H9 (cell line): ENCODE data around the gene PHKA2. TPM values are rescaled to one million over a fixed set of nuclear protein-coding genes. Genes with fewer than 3 reads are reported as not detected.
"Not testable (repeated sequence)": the region's sequence is repeated elsewhere in the genome, so short reads cannot be mapped to it uniquely, and the experiment has no call there.

Source experiments
- DNase-seq: peaks from one replicate; pipeline ENCODE4 v3.0.0-alpha.2; 2017
- H2AFZ ChIP-seq: one replicate; pipeline ENCODE4 v1.6.1; 2013; ENCODE audit warnings: mild to moderate bottlenecking, low read length, control low read depth, moderate library complexity
- H2AK5ac ChIP-seq: 2 replicates; pipeline ENCODE4 v1.6.1; 2013; ENCODE audit warnings: low read length, control low read depth, mixed read lengths; ENCODE audit not compliant: insufficient read length
- H2BK120ac ChIP-seq: one replicate; pipeline ENCODE4 v1.6.1; 2013; ENCODE audit warnings: low read depth, mild to moderate bottlenecking, low read length, control low read depth, inconsistent platforms; ENCODE audit not compliant: poor library complexity, severe bottlenecking
- H2BK12ac ChIP-seq: 2 replicates; pipeline ENCODE4 v1.6.1; 2013; ENCODE audit warnings: low read length, control low read depth, mixed read lengths, low read depth; ENCODE audit not compliant: insufficient read length
- H2BK15ac ChIP-seq: 2 replicates; pipeline ENCODE4 v1.6.1; 2013; ENCODE audit warnings: low read depth, low read length, control low read depth
- H2BK20ac ChIP-seq: one replicate; pipeline ENCODE4 v1.6.1; 2013; ENCODE audit warnings: low read depth, mild to moderate bottlenecking, low read length, control low read depth, inconsistent platforms; ENCODE audit not compliant: poor library complexity, severe bottlenecking
- H2BK5ac ChIP-seq: 2 replicates; pipeline ENCODE4 v1.6.1; 2013; ENCODE audit warnings: low read length, control low read depth, mixed read lengths; ENCODE audit not compliant: insufficient read length
- H3K14ac ChIP-seq: 2 replicates; pipeline ENCODE4 v1.6.1; 2013; ENCODE audit warnings: low read length, control low read depth; ENCODE audit not compliant: insufficient read depth
- H3K18ac ChIP-seq: 2 replicates; pipeline ENCODE4 v1.6.1; 2013; ENCODE audit warnings: low read depth, mild to moderate bottlenecking, mixed read lengths, low read length, control low read depth; ENCODE audit not compliant: insufficient read length
- H3K23ac ChIP-seq: 2 replicates; pipeline ENCODE4 v1.6.1; 2013; ENCODE audit warnings: low read length, control low read depth, mixed read lengths, low read depth; ENCODE audit not compliant: insufficient read length
- H3K23me2 ChIP-seq: 2 replicates; pipeline ENCODE4 v1.6.1; 2013; ENCODE audit warnings: low read depth, mild to moderate bottlenecking, mixed read lengths, low read length, control low read depth; ENCODE audit not compliant: insufficient read length, poor library complexity, severe bottlenecking
- H3K27ac ChIP-seq: 2 replicates; pipeline ENCODE4 v1.5.1; 2013; ENCODE audit warnings: low read length, control low read depth, mixed read lengths, low read depth; ENCODE audit not compliant: insufficient read length
- H3K27me3 ChIP-seq: 2 replicates; pipeline ENCODE4 v1.6.1; 2013; ENCODE audit warnings: low read length, control low read depth, inconsistent platforms; ENCODE audit not compliant: insufficient read depth
- H3K4ac ChIP-seq: 2 replicates; pipeline ENCODE4 v1.6.1; 2013; ENCODE audit warnings: low read depth, mild to moderate bottlenecking, control low read depth, inconsistent platforms, low read length, moderate library complexity
- H3K4me1 ChIP-seq: 2 replicates; pipeline ENCODE4 v1.6.1; 2013; ENCODE audit warnings: low read length, control low read depth, inconsistent platforms; ENCODE audit not compliant: insufficient read depth
- H3K4me2 ChIP-seq: 2 replicates; pipeline ENCODE4 v1.6.1; 2013; ENCODE audit warnings: low read length, control low read depth, mixed read lengths; ENCODE audit not compliant: insufficient read length, insufficient read depth
- H3K56ac ChIP-seq: 2 replicates; pipeline ENCODE4 v1.6.1; 2013; ENCODE audit warnings: low read depth, mild to moderate bottlenecking, mixed read lengths, low read length, control low read depth; ENCODE audit not compliant: insufficient read length
- H3K79me1 ChIP-seq: 2 replicates; pipeline ENCODE4 v1.6.1; 2013; ENCODE audit warnings: low read depth, mild to moderate bottlenecking, moderate library complexity, low read length, control low read depth, inconsistent platforms; ENCODE audit not compliant: insufficient read depth, poor library complexity, severe bottlenecking
- H3K79me2 ChIP-seq: 2 replicates; pipeline ENCODE4 v1.6.1; 2013; ENCODE audit warnings: low read length, control low read depth, inconsistent platforms; ENCODE audit not compliant: insufficient read depth
- H3K9ac ChIP-seq: 2 replicates; pipeline ENCODE4 v1.6.1; 2013; ENCODE audit warnings: low read length, control low read depth, mixed read lengths; ENCODE audit not compliant: insufficient read length; ENCODE audit errors: extremely low read depth
- H3K9me3 ChIP-seq: one replicate; pipeline ENCODE4 v1.6.1; 2013; ENCODE audit warnings: low read depth, low read length, inconsistent platforms; ENCODE audit not compliant: control insufficient read depth
- H3T11ph ChIP-seq: one replicate; pipeline ENCODE4 v1.6.1; 2013; ENCODE audit warnings: mild to moderate bottlenecking, low read length, control low read depth, inconsistent platforms
- H4K20me1 ChIP-seq: one replicate; pipeline ENCODE4 v1.6.1; 2013; ENCODE audit not compliant: control insufficient read depth, insufficient read length, insufficient read depth
- H4K5ac ChIP-seq: 2 replicates; pipeline ENCODE4 v1.6.1; 2013; ENCODE audit warnings: low read depth, mild to moderate bottlenecking, mixed read lengths, low read length, control low read depth; ENCODE audit not compliant: insufficient read length
- H4K8ac ChIP-seq: replicated peaks from 2 replicates; pipeline ENCODE4 v1.6.1; 2013; ENCODE audit warnings: low read length, control low read depth, mixed read lengths, low read depth; ENCODE audit not compliant: insufficient read length
- H4K91ac ChIP-seq: 2 replicates; pipeline ENCODE4 v1.6.1; 2013; ENCODE audit warnings: low read depth, mild to moderate bottlenecking, moderate library complexity, mixed read lengths, low read length, control low read depth; ENCODE audit not compliant: insufficient read length
- H3K27ac Mint-ChIP-seq, 3 experiments: 2 replicates in 2 of 3; 3 replicates in 1 of 3; pipeline ENCODE4 v1.8.0; 2020 to 2021; ENCODE audit warnings: mixed read lengths in 3 of 3, mild to moderate bottlenecking in 1 of 3, moderate library complexity in 1 of 3
- H3K27me3 Mint-ChIP-seq: 2 replicates; pipeline ENCODE4 v1.8.0; 2021; ENCODE audit warnings: low read depth, mild to moderate bottlenecking, moderate library complexity, mixed read lengths
- H3K36me3 Mint-ChIP-seq, 3 experiments: 2 replicates in 2 of 3; 3 replicates in 1 of 3; pipeline ENCODE4 v1.8.0; 2020 to 2021; ENCODE audit warnings: low read depth in 3 of 3, mixed read lengths in 3 of 3; ENCODE audit not compliant: insufficient read depth in 1 of 3
- H3K4me1 Mint-ChIP-seq, 2 experiments: 2 replicates each; pipeline ENCODE4 v1.8.0; 2020; ENCODE audit warnings: mixed read lengths in 2 of 2
- H3K4me3 Mint-ChIP-seq, 2 experiments: 2 replicates in 1 of 2; 3 replicates in 1 of 2; pipeline ENCODE4 v1.8.0; 2020 to 2021; ENCODE audit warnings: mild to moderate bottlenecking in 2 of 2, mixed read lengths in 2 of 2, moderate library complexity in 1 of 2
- H3K9me3 Mint-ChIP-seq, 2 experiments: 2 replicates in 1 of 2; 3 replicates in 1 of 2; pipeline ENCODE4 v1.8.0; 2020; ENCODE audit warnings: mild to moderate bottlenecking in 2 of 2, mixed read lengths in 2 of 2, moderate library complexity in 1 of 2
- CTCF ChIP-seq: fragments of 200-600 bp; sonication (generic); conservative IDR thresholded peaks from 3 replicates; pipeline ENCODE4 v1.8.0; 2021; ENCODE audit warnings: antibody characterized with exemption, mild to moderate bottlenecking
- WGBS: extraction: QIAGEN DNeasy Blood & Tissue Kit; methylation state at CpG from one replicate; pipeline ENCODE4 v1.1.7; 2013; ENCODE audit warnings: missing lambda C conversion rate, low lambda C conversion rate, mixed read lengths; ENCODE audit not compliant: insufficient read length; ENCODE audit errors: extremely low coverage; 5-methylcytosine and 5-hydroxymethylcytosine counted together
- total RNA-seq: library from RNA; stranded (reverse); gene quantifications from 2 replicates; pipeline ENCODE4 v1.2.1, GENCODE V29; 2021

PHKA2 gene
- total RNA-seq, 1 experiment from 2014 or later: 24.2 TPM

DNA sequence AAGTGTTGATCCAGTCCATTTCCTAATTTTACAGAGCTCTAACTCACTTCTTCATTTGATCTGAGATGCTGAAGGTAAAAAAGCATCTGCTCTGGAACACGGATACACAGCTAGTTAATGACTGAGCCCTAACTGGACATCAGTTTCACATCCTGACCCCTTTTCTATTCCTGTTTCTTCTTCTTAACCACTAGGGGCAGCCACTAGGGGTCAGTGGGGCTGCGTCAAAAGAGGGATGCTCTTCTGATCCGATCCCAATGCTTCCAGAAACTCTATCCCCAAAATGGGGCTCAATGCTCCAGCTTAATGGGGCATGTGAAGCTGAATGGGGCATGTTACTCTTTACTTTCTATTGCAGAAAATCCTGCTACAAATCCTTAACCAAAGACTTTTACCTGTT, 33.4 kb upstream of the PHKA2 start:
- H3K9me3 Mint-ChIP-seq: peaks cover 59 to 64% of the 10 kb centered on the region in 2 experiments

GRCh38 chrX:19016614-19017013, 32.7 kb upstream of the PHKA2 start:
- H3K9me3 ChIP-seq: peaks cover 26% of the 10 kb centered on the region
- not testable (repeated sequence) for H3K27ac Mint-ChIP-seq

More for the DNA sequence above, 33.4 kb upstream of the PHKA2 start:
- Mint-ChIP-seq H3K27ac (peak overlapping the region in 1 of 3 experiments; percentile 48; a peak in 1 of 7 replicates), H3K4me3 (no peak overlapping the region), H3K27me3 (peaks cover 1% of the 10 kb centered on the region), H3K4me1 (no peaks in the 10 kb centered on the region), H3K36me3 (peaks cover 14 to 21% (median 18%) of the 10 kb centered on the region in 3 experiments; a peak in 6 of 7 replicates)
- Histone ChIP-seq H2BK120ac (no peak overlapping the region), H3K79me1 (no peaks in the 10 kb centered on the region), H3K14ac (no peak overlapping the region), H2AK5ac (no peak overlapping the region), H3K79me2 (no peaks in the 10 kb centered on the region), H3K9ac (no peak overlapping the region), H3K4me1 (no peaks in the 10 kb centered on the region), H3K9me3 (peaks cover 23% of the 10 kb centered on the region), H4K8ac (no peak overlapping the region), H3K56ac (no peak overlapping the region), H4K5ac (no peak overlapping the region), H3K23ac (no peak overlapping the region), H3K23me2 (no peaks in the 10 kb centered on the region), H3K4ac (no peak overlapping the region), H2AFZ (no peak overlapping the region), H3K18ac (no peak overlapping the region), H2BK12ac (no peak overlapping the region), H3K4me2 (no peak overlapping the region), H4K91ac (no peak overlapping the region), H2BK20ac (no peak overlapping the region), H3K27me3 (no peaks in the 10 kb centered on the region), H4K20me1 (no peaks in the 10 kb centered on the region), H3T11ph (no peak overlapping the region), H3K27ac (no peak overlapping the region), H2BK15ac (no peak overlapping the region), H2BK5ac (no peak overlapping the region)
- DNase-seq: peak; percentile 35
- no CpG with 5 or more reads among the region's 3 CpGs for WGBS
- TF ChIP-seq CTCF: peak; percentile 73; the same call in 2 of the 3 replicates

More at GRCh38 chrX:19016614-19017013, 32.7 kb upstream of the PHKA2 start:
- H4K91ac ChIP-seq, H2BK120ac ChIP-seq, H4K5ac ChIP-seq, H3K4me3 Mint-ChIP-seq, H3K79me1 ChIP-seq, H3K56ac ChIP-seq, H2BK12ac ChIP-seq, H2BK20ac ChIP-seq, DNase-seq, H3K23ac ChIP-seq, H3K27ac ChIP-seq, H3K4me2 ChIP-seq, H2BK15ac ChIP-seq, H2AFZ ChIP-seq, H4K8ac ChIP-seq, H3K27me3 ChIP-seq, H2AK5ac ChIP-seq, H3T11ph ChIP-seq, H4K20me1 ChIP-seq, H3K18ac ChIP-seq, H2BK5ac ChIP-seq, H3K79me2 ChIP-seq, H3K4me1 ChIP-seq, H3K23me2 ChIP-seq, H3K9ac ChIP-seq, H3K4me1 Mint-ChIP-seq, H3K14ac ChIP-seq, H3K27me3 Mint-ChIP-seq, H3K4ac ChIP-seq: not testable (repeated sequence)
- Mint-ChIP-seq H3K9me3 (peaks cover 62 to 67% of the 10 kb centered on the region in 2 experiments), H3K36me3 (peaks cover 14 to 21% (median 16%) of the 10 kb centered on the region in 3 experiments; a peak in 6 of 7 replicates)
- WGBS: no CpG with 5 or more reads among the region's 8 CpGs
